ENCODE results near the gene TBPL1. TPM values are rescaled to one million over a fixed set of nuclear protein-coding genes. Genes with fewer than 3 reads are reported as not detected.

TBPL1 gene
- total and polyA plus RNA-seq, 10 of the 15 experiments (the other 5 are each of a cell fraction or from before 2014, with no cell fraction given): 34.6 to 71.2 (median 43.0) TPM

GRCh38 chr6:133957227-133957626 lies 4.2 kb downstream of the TBPL1 start:
- Histone ChIP-seq H3K9me3 (replicated peaks; ENCODE audit: control insufficient read depth, insufficient read depth, low read length) (no peaks in the 10 kb centered on the region), H3K4me3 (peak overlapping the region; percentile 52; the same call in 1 of the 2 replicates), H3K4me1 (ENCODE audit: control insufficient read depth, insufficient read depth, low read length) (peaks cover 11% of the 10 kb centered on the region), H3K27ac (ENCODE audit: control insufficient read depth, insufficient read depth) (no peak overlapping the region), H3K9ac (ENCODE audit: control insufficient read depth, insufficient read depth, low read length) (no peak overlapping the region), H3K36me3 (ENCODE audit: control insufficient read depth in 2 of 2, insufficient read depth in 2 of 2, low read length in 1 of 2) (no peaks in the 10 kb centered on the region), H2AFZ (ENCODE audit: control insufficient read depth, low read depth, low read length) (no peak overlapping the region), H3K27me3 (replicated peaks in 1 of 2; ENCODE audit: control insufficient read depth in 2 of 2, insufficient read depth in 2 of 2, low read length in 1 of 2) (no peaks in the 10 kb centered on the region), H3K4me2 (ENCODE audit: control insufficient read depth, insufficient read depth) (peak overlapping the region; percentile 59), H3K79me2 (ENCODE audit: control insufficient read depth, insufficient read depth, low read length) (peaks cover 88% of the 10 kb centered on the region), H4K20me1 (ENCODE audit: control insufficient read depth, insufficient read depth) (no peaks in the 10 kb centered on the region)
- no peak for FAIRE-seq
- RAD21 ChIA-PET (ENCODE audit: unreplicated experiment): interaction anchor here (1.6 kb wide), 1 partner anchor 33 kb away, joined by 6 read pairs; no protein-coding TSS in a partner anchor
- CTCF ChIA-PET: interaction anchor here (1.5 to 4.6 kb wide), 4 partner anchors 13 to 140 kb away, joined by 4 to 28 read pairs (median 17); no protein-coding TSS in a partner anchor
- no TSS peak for BruUV-seq (replicated peaks)
- DNase-seq (ENCODE audit: low read depth, low spot score): no peak
- in situ Hi-C loops (cut with MboI): loop anchor here (25.0 kb wide), 1 partner anchor 1480 kb away; no protein-coding TSS in a partner anchor
- intact Hi-C loops (cut with micrococcal nuclease; ENCODE audit: unreplicated experiment): loop anchor here (10.0 kb wide), 3 partner anchors 418 to 1442 kb away; partner anchors contain the start of gene STX7
- WGBS (ENCODE audit: insufficient coverage, insufficient replicate concordance, low lambda C conversion rate, missing lambda C conversion rate): 80% methylated on average over 4 of the region's 4 CpGs
- TF ChIP-seq BRCA1 (IDR thresholded peaks at IDR 0.05; ENCODE audit: low read depth, low read length) (no peak), MAX (IDR thresholded peaks at IDR 0.05; ENCODE audit: low read depth, low read length) (no peak), BCLAF1 (IDR thresholded peaks at IDR 0.05) (no peak), ZNF687 (IDR thresholded peaks at IDR 0.05) (no peak)
- ATAC-seq: no peak
- POLR2A ChIA-PET: interaction anchor here (2.1 kb wide), 1 partner anchor 10 kb away, joined by 6 read pairs; no protein-coding TSS in a partner anchor
- SMC1A ChIA-PET (ENCODE audit: uncharacterized antibody, unreplicated experiment): interaction anchor here (1.5 to 2.0 kb wide), 3 partner anchors 9 to 106 kb away, joined by 6 to 11 read pairs (median 9); no protein-coding TSS in a partner anchor
